SW 1271 (cell line): ENCODE results near the gene LRRC72.
"Not testable (repeated sequence)": the region's sequence is repeated elsewhere in the genome, so short reads cannot be mapped to it uniquely, and the experiment has no call there.

ENCODE experiments used
- DNase-seq, 2 experiments: peaks; one replicate each; lab custom pipeline; 2025; lab: John Stamatoyannopoulos, UW

The LRRC72 gene

DNA sequence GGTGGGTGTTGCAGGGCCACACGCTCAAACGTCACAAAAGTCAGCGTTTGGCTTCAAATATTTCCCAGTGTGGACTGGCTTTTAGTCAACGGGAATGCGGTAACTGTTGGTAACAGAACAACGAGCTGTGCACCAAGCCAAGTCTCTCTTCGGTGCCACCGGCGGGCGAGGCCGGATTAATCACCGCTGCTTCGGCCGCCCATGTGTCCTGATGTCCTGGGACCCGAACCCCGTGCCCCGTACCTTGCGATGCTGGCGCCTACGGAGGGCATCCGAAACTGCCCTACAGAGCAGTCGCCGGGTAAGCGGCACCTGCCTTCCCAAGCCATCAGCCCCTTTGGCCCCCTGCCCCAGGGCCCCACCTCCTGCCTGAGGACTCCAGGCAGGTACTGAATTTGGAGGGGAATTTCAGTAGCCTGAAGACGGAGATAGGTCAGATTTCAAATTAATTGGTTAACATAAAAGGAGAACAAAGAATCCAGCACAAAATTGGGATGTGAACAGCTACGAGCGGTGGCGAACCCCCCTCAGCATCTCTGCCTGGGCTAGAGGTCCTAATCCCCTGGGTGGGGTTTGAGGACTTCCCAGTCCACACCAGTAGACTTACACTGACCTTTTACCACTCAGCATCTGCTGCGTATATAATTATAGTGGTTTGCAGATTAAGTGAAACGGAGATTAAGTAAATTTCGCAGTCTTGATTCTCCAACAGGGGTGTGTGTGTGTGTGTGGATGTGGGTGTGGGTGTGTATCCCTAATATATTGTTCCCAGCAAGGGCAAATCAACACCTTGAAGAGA, at the start of gene LRRC72:
Gene LRRC72, plus strand, starts transcription at position 84 of the 799 bp plus-strand sequence. Its CDS starts 128 bp downstream, at position 212.
- no peak for DNase-seq

DNA sequence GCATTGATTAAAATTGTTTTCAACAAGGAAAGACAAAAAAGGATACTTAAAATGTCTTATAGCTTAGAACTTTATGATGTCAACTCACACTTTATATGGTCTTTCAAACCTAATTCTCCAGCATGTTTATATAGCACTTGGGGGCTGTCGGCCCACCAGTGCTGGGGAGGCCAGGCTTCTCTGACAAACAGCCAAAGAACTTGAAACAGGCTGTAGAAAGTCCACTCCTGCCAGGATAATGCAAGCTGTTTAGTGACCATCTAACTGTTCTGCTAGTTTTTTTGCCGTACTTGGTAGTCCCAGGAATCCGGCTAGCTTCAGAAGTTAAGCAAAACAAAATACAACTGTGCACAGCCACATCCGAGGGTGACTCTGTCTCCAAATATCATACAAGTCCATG, 47.5 kb upstream of the LRRC72 start:
- DNase-seq: no peak

DNA sequence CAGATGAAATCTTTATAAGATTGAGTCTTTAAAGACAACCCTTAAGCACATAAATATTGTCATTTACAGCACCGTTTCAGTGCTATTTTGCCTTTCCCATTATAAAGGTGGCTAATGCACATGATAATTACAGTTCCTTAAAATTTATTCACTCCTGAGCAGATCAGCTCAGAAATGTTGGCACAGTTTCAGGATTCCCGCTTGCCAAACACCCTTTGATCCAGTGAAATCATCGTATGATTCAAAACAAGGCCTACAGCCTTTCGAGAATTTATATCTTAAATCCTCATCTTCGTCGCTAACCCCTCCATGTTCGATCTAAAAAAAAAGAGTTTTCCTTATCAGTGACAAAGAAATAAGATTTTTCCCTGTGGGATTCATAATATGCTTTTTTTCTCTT, 47.0 kb upstream of the LRRC72 start:
- DNase-seq: no peak

DNA sequence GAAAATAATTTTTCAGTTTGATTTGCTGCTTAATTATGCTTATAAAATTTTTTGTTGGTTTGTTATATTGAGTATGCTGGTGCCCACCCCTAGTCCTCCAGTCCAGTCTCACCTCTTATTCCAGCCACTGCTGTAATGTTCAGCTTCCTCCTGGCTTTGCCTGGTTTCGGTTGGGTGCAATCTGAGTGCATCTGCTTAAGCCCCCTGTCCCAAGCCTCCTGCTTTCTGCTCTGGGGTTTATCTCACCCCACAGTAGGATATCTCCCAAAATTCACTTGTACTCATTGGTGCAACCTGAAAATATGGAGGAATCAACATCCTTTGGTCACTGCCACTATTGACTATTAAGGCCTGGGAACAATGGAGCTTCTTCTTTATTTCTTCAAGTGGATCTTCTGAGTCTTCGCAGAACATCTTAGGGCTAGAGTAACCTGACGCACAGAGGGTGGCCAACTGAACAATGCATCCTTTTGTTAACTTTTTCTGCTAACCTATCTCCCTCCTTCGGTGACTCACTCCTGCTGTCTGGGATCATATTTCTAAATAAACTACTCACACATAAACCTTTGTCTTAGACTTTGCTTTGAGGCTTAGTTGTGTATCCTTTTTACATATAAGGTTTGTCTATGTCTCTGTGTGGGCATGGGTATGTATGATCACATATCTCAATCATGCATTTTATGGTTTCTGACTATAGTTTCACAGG, 42.0 kb upstream of the LRRC72 start:
- DNase-seq: peak; percentile 49 to 94

DNA sequence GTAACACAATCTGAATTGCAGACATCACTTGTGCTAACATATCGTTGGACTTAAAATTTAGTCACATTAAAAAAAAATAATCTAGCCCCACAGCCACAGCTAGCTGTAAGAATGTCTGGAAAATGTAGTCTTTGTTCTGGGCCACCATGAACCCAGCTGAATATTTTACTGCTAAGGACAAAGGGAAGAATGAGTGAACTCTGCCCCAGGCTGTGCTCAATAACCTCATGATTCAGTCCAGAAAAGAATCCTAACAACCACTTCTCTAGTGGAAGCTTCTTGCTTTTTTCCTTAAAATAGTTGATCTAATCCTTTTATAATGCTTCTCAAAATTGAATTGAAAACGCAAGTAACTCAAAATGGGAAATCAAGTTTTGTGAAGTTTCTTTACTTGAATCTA, 35.5 kb upstream of the LRRC72 start:
- no peak for DNase-seq

DNA sequence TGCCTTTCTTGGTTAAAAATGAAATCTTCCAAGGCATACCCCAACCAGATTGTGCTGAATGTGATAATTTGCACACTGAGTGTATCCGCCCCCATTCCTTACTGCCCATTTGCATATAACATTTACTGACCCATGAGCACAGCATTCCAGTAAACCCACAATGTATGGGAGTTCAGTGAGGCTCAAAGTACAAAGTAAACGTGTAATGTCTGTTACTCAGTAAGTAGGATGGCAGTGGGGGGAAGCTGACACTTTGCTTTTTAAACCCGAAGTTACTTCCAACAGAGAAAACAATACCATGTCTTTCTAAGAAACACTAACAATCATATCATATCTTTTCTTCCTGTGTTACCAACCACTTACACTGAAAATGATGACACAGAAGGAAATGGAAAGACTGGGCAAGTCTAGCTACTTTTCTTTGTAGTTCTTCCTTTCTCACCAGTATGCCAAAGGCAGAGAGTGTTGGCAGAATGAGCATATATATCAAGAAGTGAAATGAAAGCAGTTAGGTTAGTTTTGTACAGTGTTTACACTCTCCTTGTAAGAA, 34.0 kb upstream of the LRRC72 start:
- DNase-seq: no peak

DNA sequence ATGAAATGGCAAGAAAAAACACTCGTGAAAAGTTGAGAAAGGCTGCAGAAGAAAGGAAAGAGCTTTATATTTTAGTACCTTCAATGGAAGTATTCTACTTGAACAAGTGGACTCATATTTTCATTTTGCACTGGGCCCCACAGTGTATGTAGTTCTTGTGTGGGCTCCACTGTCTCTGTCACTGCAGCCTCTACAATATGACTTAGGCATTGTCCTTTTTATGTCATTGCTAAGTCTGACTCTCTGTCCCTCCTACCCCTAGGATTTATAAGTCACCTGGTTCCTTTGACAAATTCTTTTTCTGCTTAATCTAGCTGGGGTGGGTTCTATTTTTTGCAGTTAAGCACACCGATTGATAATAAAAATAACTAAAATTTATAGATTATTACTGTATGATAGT, 33.4 kb upstream of the LRRC72 start:
- no peak for DNase-seq

DNA sequence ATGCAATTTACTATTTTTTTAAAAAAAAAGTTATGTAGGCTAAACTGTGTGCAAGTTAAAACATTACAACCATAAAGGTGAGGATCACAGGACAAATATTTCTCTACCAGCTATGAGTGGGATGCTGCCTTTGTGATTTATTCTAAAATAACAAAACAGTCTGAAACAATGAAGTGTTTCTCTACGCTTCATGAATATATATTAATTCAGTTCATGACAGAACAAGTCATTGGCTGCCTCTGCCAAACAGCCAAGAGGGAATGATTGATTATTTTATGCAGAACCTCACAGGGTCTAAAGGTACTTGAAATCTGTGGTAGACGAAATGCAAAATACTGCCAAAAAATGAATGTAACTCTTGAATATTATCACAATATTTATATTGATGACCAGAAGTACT, 32.1 kb upstream of the LRRC72 start:
- DNase-seq: no peak

DNA sequence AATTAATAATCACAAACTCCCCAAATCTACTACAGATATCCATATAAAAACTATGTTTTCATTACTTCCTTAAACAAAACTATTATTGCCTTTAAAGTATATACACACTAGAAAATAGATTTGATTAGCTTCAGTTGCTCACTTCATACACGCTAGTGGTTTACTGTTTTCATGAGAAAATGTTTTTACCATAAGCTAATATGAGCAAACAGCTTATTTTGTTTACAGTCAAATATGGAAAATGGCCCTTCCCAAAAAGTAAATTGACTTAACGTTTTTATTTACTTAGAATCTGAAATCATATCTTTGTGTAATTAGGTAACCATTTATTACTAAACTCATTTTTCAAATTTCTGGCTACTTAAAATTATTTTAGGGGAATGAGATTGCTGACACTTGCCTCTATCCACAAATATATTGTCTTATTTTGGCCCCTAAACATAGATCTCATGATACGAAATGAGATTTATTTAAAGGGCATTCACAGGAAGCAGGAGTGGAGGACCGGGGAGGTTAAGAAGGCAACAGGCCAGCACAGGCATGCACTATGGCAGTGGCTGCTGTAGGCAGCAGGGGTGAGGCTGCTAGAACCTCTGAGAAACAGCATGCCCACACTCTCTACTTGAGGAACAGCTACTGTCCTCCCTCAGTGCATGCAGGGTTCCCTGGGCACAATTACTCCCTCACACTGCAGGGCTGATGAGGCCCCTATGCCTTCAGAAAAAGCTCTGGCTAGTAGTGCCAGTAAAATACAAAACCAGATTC, 31.5 kb upstream of the LRRC72 start:
- no peak for DNase-seq

DNA sequence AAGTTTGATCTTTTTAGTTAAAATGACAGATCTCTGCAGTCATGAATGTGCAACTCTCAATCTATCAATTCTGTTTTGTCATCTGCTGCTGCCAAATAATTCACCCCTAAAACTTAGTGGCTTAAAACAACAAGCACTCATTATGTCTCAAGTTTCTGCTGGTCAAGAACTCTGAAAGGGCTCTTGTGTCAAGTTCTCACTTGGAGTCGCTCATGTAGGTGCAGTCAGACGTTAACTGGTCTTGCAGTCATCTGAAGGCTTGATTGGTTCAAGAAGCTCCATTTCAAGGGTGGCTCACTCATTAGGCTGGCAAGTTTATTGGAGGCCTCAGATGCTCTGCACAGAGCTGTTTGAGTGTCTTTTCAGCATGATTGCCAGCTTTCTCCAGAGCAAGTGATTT, 28.5 kb upstream of the LRRC72 start:
- no peak for DNase-seq

DNA sequence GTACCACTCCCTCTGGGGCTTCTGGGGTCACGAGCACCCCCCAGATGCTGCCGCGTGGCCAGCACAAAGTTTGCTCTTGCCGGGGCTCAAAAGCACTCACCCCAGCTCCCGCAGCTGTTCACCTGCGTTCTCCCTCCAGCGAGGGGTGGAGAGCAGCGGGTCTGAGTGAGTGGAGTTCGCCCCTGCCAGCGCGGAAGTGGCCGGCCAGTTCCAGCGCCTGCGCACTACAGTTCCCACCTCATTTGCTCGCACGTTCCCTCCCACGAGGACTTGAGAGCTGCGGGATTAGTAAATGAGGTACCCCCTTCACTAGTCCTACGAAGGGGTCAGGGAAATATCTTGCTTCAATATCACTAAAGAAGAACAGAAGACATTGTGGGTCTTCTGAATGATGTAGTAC, 24.3 kb upstream of the LRRC72 start:
- DNase-seq: no peak

DNA sequence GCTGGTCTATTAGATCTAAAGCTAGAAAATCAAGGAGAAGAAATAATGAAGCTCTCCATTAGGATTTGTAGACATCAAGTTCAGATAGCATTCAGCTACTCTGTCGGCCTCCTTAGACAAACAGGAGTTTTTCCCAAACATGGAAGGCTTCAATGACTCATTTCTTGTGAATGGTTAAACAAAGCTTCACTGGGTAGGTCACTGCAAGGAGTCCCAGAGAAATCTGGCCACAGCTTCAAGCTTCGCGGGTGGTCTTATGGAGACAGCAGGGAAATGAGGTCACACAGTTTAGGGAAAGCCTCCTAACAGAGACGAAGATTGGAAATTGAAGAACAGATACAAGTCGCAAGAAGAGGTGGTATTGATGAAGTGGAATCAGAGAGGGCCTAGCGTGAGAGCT, 22.6 kb upstream of the LRRC72 start:
- no peak for DNase-seq

DNA sequence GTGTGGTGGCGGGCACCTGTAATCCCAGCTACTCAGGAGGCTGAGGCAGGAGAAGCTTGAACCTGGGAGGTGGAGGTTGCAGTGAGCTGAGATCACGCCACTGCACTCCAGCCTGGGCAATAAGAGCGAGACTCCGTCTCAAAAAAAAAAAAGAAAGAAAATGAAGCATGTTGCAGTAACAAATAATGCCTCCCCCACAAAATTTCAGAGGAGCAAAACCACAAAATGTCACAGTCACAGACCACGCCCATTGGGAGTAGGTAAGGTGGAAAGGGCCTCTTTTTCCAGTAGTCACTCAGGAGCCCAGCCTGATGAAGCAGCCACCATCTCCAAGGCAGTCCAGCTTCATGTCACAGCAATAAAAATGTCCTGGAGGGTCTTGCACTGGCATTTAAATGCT, 20.2 kb upstream of the LRRC72 start:
- DNase-seq: not testable (repeated sequence)

DNA sequence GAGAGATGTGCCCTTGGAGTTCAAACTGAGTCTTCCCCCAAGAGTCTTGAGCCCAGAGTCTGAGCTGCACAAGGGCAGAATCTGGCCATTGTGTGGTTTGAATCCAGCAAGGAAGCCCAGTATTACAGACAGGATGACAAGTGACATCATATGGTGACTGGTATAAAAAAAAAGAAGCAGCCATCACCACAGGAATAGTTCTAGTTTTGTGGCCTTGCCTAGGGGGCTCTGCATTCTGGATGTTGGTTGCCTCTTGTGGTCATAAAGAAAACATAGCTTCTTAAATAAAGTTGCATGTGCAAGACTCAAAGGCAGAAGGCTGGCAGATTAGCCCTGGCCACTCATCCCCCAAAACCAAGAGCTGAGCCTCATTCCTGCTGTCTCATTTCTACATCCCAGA, 16.8 kb upstream of the LRRC72 start:
- DNase-seq: peak in 1 of 2 experiments; percentile 13

DNA sequence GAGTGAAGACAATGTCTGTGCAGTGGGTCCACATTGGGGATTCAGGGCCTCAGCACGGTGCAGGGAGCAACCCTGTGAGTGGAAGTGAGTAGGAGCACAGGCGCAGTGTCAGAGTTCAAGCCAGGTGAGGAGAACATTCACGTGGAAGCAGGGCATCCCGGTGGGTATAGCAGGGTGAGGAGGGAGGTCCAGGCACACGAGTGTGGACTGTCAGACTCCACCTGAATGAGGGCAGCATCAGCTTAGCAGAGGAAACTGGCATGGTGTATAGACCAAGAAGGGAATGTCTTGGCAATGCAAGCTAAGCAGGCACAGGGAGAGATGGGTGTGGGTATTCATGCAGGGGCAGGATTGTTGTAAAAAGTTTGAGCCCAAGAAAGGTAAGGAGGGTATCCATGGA, 15.3 kb upstream of the LRRC72 start:
- no peak for DNase-seq

DNA sequence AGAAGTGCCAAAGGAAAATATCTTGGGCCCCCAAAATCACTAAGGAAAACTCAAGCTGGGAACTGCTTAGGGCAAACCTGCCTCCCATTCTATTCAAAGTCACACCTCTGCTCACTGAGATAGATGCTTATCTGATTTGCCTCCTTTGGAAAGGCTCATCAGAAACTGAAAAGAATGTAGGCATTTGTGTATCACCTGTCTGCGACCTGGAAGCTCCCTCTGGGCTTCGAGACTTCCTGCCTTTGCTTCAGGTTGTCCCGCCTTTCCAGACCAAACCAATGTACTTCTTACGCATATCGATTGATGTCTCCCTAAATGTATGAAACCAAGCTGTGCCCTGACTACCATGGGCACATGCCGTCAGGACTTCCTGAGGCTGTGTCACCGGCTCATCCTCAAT, 14.5 kb upstream of the LRRC72 start:
- no peak for DNase-seq

DNA sequence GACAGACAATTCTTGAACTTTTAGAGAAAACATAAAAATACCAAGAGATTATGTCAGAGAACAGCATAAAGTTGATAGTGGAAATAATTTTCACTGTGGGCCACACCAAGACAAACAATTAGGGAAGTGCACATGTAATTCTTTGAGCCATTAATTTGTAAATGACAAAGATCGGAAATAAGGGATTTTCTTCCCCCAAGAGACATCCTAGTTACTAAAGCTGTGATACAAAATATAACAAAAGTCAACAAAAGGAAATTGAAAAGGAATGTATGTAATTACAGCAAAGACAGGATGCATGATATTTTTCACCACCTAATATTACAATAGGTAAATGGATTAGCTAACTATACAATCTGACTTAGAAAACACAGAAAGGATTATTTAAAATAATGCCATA, 12.4 kb upstream of the LRRC72 start:
- DNase-seq: no peak

DNA sequence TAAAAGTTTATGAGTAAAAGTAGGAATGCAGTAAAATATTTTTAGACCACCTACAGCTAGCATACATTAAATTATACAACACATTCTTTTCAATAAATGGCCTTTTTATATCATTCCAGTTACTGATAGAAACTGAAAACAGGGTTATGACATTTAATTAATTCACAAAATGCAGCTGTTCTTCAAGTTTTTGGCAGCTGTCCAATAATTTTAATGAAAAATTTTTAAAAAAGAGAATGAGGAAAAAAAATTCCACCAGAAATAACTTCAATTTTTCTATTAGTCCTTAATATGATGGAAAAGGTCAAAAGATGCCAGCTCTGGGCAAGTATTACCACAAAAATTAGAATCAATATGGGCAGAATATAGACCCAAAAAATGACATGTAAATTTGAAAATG, 11.9 kb upstream of the LRRC72 start:
- DNase-seq: no peak

DNA sequence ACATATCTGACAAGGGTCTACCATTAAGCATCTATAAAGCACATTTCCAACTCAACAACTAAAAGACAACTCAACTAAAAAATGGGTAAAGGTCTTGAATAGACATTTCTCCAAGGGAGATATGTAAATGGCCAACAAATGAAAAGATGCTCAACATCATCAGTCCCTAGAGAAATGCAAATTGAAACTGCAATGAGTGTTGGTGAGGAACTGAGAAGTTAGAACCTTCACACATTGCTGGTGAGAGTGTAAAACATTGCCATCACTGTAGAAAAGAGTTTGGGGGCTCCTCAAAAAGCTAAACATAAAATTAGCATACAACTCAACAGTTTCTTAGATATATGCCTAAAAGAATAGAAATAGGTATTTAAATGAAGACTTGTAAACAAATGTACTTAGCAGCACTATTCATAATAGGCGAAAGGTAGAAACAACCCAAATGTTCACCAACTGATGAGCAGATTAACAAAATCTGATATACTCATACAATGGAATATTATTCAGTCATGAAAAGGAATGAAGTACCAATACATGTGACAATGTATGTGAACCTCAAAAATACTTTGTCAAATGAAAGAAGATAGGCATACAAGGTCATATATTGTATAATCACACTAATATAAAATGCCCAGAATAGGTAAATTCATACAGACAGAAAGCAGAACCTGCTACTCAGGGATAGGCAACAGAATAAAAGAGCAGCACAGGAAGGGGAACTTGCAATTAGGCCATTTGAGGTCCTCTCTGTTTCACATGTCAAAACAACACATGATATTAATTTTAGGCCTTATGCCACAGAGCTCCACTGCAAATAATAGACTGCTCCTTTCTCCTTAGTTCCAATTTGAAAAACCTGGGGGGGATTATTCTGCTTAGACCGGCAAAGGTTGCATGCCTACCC, 10.6 kb upstream of the LRRC72 start:
- DNase-seq: no peak

DNA sequence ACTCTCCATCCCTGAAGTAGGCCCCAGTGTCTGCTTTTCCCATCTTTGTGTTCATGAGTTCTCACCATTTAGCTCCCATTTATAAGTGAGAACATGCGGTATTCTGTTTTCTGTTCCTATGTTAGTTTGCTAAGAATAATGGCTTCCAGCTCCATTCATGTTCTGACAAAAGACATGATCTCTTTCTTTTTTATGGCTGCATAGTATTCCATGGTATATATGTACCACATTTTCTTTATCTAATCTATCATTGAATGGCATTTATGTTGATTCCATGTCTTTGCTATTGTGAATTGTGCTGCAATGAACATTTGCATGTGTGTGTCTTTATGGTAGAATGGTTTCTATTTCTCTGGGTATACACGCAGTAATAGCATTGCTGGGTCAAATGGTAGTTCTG, 6.6 kb upstream of the LRRC72 start:
- not testable (repeated sequence) for DNase-seq

DNA sequence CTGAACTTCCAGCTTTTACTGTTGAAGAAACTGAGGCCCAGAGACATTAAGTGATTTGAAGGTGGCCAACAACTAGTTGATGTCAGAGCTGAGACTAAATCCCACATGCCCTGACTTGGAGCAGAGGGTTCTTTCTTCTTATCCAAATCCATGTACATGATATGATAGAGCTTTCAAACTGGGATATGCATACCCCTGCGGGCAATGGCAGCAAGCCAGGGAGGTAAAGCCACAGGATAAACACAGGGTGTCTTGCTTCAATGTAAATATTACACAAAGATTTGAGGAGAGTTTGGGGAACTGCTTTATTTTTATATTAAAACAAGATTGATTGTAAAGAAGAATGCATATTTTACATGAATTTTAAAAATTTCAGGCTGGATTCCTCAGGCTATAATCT, 2.3 kb upstream of the LRRC72 start:
- DNase-seq: no peak

DNA sequence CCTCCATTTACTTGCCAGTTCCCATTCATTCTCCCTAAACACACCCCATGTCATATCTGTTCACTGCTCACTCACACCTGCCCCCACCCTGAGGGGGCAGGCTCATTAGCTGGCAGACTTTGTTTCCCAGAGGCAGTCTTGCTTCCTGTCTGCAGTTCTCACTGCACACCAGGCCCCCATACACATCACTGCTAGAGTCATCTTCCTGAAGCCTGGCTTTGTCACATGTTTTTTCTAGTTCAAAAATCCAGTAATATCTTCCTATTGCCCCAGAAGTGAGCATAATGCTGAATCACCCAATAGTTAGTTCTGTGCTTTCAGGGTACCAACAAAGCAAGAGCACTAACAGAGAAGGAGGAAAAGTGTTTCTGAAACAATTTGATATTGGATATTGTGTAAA, 1.9 kb downstream of the LRRC72 start:
- no peak for DNase-seq
